Testis (tissue), 2 donors: ENCODE measurements around the gene FRY.

Experiments
- CTCF ChIP-seq, 3 experiments: fragments of 450-650 bp in 2 of 3; fragments of 200-600 bp in 1 of 3; sonication (generic) in 1 of 3; IDR thresholded peaks; one replicate each; pipeline ENCODE4 v1.5.1; 2016 to 2019; ENCODE audit warnings: antibody characterized with exemption in 3 of 3, mild to moderate bottlenecking in 2 of 3, moderate library complexity in 1 of 3
- POLR2A ChIP-seq: fragments of 450-650 bp; IDR thresholded peaks from one replicate; pipeline ENCODE4 v1.6.1; 2017; ENCODE audit warnings: antibody characterized with exemption, mild to moderate bottlenecking, moderate library complexity

GRCh38 chr13:32253911-32254399 is 222.4 kb downstream of the FRY start:
- no peak for TF ChIP-seq CTCF (IDR thresholded peaks at IDR 0.05)
- TF ChIP-seq POLR2A, result no peak
